Prostate gland (tissue), 2 donors: ENCODE data around the gene SPTAN1.

Source experiments
- POLR2A ChIP-seq: fragments of 450-650 bp; IDR thresholded peaks from one replicate; pipeline ENCODE4 v1.6.1; 2016; ENCODE audit warnings: antibody characterized with exemption, mild to moderate bottlenecking
- TF ChIP-seq, protein P1 (sequence below), 4 experiments: fragments of 200-600 bp in 2 of 4; fragments of 450-650 bp in 2 of 4; sonication (generic) in 2 of 4; IDR thresholded peaks; 1 replicate in 3 of 4; 2 replicates in 1 of 4; pipeline ENCODE4 v1.5.1; 2016 to 2019; ENCODE audit warnings: antibody characterized with exemption in 4 of 4, mild to moderate bottlenecking in 2 of 4, moderate library complexity in 2 of 4

GRCh38 chr9:128600099-128600498, 47.7 kb downstream of the SPTAN1 start:
- TF ChIP-seq, protein P1, sequence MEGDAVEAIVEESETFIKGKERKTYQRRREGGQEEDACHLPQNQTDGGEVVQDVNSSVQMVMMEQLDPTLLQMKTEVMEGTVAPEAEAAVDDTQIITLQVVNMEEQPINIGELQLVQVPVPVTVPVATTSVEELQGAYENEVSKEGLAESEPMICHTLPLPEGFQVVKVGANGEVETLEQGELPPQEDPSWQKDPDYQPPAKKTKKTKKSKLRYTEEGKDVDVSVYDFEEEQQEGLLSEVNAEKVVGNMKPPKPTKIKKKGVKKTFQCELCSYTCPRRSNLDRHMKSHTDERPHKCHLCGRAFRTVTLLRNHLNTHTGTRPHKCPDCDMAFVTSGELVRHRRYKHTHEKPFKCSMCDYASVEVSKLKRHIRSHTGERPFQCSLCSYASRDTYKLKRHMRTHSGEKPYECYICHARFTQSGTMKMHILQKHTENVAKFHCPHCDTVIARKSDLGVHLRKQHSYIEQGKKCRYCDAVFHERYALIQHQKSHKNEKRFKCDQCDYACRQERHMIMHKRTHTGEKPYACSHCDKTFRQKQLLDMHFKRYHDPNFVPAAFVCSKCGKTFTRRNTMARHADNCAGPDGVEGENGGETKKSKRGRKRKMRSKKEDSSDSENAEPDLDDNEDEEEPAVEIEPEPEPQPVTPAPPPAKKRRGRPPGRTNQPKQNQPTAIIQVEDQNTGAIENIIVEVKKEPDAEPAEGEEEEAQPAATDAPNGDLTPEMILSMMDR (IDR thresholded peaks at IDR 0.05): no peak
- no peak for TF ChIP-seq POLR2A
